GM21529 (cell line): ENCODE data around the gene HMG20B.

Experiments
- ATAC-seq: cut with Tn5 transposase; IDR thresholded peaks from one replicate; pipeline ENCODE4 v1.9.1; 2021; ENCODE audit not compliant: unreplicated experiment

The HMG20B gene

GRCh38 chr19:3618811-3619630, 46.3 kb downstream of the HMG20B start:
- no peak for ATAC-seq

- no peak for ATAC-seq
Measured at GRCh38 chr19:3619631-3620012, 46.9 kb downstream of the HMG20B start.

- ATAC-seq, result no peak
Measured at GRCh38 chr19:3620145-3620816, 47.5 kb downstream of the HMG20B start.

- ATAC-seq, result no peak
Measured at GRCh38 chr19:3620817-3621547, 48.2 kb downstream of the HMG20B start.

GRCh38 chr19:3621689-3622088, 48.9 kb downstream of the HMG20B start:
- no peak for ATAC-seq

GRCh38 chr19:3622224-3622623, 49.5 kb downstream of the HMG20B start:
- ATAC-seq, result no peak

GRCh38 chr19:3623716-3624115, 51.0 kb downstream of the HMG20B start:
- ATAC-seq, result no peak

GRCh38 chr19:3625996-3626472, 53.3 kb downstream of the HMG20B start:
- no peak for ATAC-seq

- peak; percentile 85 for ATAC-seq
Measured at GRCh38 chr19:3626473-3627350, 54.0 kb downstream of the HMG20B start, which contains the start of gene CACTIN. Gene CACTIN (minus strand): TSS chr19:3626790. CDS start chr19:3626762, 28 bp downstream.

- ATAC-seq, result no peak
Measured at GRCh38 chr19:3627351-3627723, 54.6 kb downstream of the HMG20B start.
